HG02943 (cell line): Measurements from ENCODE around the gene ATXN1.
"Not testable (repeated sequence)": the region's sequence is repeated elsewhere in the genome, so short reads cannot be mapped to it uniquely, and the experiment has no call there.

ENCODE experiments used
- ATAC-seq: cut with Tn5 transposase; IDR thresholded peaks from one replicate; pipeline ENCODE4 v1.9.1; 2021; ENCODE audit warnings: mild to moderate bottlenecking, low read depth, moderate library complexity; ENCODE audit not compliant: unreplicated experiment

ATXN1 gene

DNA sequence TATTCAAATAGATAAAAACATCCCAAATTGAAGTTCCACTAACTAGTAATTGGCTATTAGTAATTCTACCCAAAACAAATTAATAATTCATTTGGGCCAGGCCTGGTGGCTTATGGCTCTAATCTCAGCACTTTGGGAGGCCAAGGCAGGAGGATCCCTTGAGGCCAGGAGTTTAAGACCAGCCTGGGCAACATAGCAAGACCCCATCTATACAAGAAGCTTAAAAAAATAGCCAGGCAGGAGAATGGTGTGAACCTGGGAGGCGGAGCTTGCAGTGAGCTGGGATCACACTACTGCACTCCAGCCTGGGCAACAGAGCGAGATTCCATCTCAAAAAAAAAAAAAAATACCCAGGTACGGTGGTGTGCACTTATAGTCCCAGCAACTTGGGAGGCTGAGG is 379.3 kb downstream of the ATXN1 start:
- not testable (repeated sequence) for ATAC-seq

DNA sequence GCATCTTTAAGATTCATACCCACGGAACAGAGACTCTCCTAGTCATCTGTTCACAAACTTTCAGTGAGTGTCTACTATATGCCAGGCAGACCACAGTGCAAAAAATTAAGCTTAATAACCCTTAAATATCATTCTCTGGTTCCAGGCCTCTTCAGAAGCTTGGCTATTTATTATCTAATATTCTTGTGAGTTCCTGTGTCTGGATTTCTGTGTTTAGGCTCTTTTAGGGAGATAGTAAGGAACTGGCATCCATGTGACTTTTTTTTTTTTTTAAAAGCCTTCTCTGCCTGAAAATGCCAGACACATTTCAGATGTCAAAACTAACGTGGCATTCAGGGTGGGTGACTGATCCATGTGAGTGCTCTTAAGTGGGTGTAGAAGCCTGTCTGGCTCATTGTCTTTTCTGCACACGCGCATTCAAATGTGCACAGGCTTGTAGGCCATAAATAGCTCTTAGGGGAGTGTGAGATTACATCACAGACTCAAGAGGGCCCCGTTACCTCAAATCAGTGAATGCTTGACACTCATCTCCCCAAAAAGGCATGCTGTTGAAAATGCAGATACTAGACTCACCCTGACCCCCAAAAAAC is 380.9 kb downstream of the ATXN1 start:
- no peak for ATAC-seq

DNA sequence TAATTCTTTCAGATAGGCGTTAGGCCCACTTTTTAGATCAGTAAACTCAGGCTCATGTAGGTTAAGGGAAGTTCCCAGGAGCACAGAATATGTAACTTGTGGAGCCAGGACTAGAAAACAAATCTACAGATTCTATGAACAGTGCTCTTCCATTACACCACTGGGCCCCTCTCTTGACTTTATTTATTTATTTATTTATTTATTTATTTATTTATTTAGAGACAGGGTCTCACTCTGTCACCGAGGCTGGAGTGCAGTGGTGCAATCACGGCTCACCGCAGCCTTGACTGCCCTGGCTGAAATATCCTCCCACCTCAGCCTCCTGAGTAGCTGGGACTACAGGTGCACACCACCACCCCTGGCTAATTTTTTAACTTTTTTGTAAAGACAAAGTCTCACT is 382.9 kb downstream of the ATXN1 start:
- ATAC-seq, result not testable (repeated sequence)

DNA sequence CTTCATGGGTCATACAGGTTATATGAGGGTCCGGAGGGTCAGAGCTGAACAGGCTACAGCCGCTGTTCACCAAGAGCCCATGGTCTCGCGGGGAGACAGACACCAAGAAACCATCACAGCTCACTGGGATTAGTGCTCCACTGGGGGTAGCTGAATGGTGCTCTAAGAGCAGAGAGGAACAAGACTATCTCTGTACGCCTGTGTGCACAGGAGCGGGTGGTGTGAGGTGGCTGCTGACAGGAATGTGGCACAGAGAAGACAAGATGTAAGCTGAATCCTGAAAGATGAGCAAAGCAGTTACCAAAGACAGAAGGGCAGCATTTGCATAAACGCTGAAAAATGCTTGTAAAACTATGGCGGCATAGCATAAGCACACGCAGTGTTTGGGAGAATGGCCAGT is 383.8 kb downstream of the ATXN1 start:
- ATAC-seq, result no peak

DNA sequence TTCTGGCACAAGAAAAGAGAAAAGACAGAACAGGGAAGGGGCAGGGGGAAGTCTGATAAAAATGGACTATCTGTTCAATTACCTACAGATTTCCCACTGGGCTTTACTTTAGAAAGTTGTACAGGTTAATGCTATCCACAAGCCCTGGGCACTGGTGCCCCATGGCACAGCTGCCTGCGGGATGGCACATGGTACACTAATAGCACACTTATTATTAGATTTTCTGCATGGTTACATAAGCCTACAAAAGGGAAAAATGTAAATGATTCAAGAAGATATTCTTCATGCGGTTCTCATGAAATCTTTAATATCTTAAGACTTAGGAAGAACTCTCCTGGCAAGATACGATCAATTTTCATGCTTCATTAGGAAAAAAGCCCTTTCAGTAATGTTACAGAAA is 385.4 kb downstream of the ATXN1 start:
- no peak for ATAC-seq

DNA sequence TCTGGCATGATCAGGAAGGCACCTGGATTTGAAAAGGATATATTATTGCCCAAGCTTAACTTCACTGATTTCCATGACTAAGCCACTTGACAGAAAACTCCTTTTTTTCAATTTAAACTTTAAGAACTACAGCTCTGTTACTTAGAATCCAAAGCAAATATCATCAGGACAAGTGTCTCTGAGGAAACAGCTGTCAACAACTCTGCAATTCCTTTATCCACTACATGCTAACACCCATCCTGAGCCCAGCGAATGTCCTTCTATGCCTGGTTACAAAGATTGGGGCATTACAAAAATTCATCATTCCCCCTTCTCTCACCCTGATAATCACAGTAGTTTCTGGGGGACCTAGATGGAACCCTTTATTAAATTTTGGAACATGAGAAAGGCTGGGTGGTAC is 386.1 kb downstream of the ATXN1 start:
- ATAC-seq, result no peak

DNA sequence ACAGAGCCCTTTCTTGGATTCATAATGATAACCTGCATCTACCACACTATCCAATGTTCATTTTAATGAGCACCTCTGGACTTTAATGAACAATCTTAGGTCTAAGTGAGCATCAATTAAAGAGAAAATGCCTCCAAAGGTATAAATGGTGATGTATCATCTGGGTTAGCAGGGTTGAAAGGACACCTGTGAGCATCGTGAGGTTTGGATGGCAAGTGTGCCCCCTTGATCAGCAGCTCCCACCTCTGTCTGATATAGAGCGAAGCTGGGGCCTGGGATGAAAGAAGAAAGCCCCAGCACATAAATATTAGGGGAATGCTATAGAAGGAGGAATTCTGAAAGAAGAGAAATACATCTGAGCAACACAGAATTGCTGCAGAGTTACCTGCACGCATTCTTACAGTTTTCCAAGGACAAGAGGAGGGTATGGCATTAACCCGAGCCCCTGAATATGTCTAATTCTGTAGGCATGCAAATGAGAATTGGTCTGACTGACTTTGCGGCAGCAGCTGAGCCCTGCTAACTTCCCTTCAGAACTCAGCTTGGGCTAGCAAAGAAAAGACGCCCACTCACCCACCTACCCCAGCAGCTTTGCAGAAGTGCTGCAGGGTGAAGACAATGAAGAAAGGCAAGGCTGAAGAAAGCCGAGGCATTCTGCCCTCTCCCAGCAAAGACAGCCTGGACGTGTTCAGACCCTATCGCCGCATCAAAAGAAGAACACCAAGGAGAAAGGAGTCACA is 386.6 kb downstream of the ATXN1 start:
- no peak for ATAC-seq

DNA sequence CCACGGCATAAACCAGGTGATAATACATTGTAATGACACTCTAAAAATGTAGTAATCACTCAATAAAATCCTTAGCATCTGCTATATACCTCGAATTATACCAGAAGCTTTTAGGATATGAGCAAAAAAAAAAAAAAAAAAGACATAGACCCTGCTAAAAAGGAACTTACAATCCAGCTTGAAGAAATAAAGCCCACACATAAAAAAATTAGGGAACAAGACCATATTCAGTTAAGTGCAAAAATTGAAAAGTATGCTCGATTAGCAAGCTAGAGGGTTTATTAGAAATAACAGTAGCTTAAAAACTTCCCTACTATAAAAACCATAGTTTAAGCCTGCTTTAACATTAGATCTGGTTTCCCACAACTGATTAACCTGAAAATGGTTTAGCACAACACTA is 387.2 kb downstream of the ATXN1 start:
- ATAC-seq, result no peak

DNA sequence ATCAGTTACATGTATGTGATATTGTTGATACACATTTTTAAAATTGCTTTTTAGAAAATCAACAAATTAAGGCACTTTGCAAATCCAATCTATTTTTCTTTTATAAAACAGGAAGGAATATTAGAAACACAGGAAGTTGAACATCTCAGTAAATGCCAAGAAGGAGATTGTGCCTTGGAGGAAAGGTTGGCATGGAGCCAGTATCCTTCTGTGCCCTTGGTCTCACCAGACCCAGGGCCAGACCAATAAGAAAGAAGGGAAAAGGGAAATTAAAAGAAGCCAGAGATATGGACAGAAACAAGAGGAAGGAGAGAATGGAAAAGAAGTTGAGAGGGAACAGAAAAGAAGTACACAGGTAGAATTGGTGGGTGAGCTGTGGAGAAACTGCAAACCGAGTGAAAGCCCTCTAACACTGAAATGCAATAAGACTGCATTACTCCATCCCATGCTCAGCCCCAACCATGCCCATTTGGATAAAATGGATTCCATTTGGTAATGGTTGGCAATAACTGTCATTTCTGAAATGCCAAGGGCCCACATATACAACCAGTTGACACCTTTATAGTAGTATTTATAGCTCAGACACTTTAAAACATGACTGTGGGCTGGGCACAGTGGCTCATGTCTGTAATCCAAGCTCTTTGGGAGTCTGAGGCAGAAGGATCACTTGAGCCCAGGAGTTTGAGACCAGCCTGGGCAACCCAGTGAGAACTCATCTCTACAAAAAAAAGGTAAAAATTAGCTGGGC is 389.1 kb downstream of the ATXN1 start:
- no peak for ATAC-seq

DNA sequence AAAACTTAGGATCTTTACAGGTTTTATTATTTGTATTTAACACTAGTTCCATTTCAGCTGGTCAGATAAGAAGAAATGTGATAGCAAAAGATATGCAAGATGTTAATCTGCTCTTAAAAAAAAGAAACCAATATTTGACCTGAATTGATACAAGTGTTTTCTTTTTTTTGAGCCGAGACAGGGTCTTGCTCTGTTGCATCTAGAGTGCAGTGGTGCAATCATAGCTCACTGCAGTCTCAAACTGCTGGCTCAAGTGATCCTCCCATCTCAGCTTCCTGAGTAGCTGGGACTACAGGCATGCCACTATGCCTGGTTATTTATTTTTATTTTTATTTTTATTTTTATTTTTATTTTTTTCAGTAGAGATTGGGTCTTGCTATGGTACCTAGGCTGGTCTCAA is 389.9 kb downstream of the ATXN1 start:
- ATAC-seq, result no peak

DNA sequence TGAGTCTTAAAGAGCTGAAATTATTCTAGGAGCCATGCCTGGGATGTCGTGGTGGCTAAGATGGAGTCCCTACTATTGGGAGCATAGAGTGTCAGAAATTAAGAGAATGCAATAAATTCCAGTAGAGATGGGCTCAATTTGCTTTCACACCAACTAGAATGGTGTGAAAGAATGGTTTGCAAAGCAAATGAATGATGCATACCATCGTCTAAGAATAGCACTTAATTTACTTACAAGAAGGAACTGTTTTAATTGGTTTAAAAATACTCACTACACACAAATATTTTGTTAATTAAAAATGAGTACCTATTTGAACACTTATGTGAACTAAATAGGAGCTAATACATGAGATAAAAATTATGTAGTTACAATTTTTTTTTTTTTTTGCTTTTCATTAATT is 390.3 kb downstream of the ATXN1 start:
- ATAC-seq, result no peak

DNA sequence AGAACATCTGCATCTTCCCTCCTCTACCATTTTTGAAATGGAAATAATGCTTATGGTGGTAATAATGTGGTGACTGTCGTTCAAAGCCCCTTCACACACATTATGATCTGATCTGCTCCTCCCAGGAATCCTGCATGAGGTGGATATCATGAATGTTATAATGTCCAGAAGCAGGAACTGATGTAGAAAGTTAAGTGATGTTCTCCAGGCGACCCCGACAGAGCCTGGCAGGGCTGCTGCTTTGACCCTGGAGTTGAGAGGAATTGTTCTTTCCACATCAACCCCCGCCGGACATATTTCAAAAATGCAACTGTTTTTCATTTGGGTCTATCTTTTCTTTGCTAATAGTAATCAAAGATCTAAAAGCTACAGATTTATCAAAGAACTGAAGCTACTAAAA is 391.3 kb downstream of the ATXN1 start:
- ATAC-seq, result no peak

DNA sequence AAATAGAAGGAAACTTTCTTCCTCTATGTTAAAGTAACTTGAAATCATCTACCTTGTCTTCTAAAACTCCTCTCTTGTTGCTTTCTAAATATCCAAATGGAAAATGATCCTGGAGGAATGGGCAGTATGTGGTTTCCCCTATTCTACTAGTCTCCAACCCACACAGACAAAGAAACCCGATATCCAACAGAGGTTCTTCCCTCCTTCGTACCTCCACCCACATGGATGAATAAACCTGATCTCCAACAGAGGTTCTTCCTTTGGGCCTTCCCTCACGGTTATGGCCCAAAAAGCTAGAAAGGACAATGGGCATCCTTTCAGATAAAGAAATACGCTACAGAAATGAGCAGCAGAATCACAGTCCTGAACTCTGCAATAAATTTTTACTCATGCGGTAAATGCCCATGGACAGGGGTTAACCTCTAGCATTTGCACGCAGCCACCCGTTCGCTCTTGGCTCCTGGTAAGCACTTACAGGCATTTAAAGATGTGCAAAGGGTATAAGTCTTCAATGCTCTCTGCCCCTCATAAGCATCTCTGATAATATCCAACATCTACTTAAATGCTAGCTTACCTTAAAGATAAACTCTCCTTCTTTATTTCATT is 392.0 kb downstream of the ATXN1 start:
- no peak for ATAC-seq

DNA sequence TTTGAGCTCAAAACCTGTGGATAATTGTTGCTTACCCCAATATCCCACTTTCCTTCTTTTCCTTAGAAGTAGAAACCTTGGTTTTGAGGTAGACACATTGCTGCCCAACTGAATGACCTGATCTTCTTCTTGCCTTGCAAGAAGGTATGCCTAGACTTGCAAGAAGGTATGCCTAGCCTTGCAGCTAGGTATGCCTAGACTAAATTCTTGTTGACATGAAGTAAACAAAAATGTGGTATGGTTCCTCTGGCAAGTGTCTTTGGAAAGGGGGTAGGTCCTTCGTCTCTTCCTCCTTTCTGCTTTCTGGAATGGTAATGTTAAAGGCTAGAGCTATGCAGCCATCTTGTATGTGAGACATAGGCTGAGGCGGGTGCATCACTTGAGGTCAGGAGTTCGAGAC is 393.7 kb downstream of the ATXN1 start:
- ATAC-seq, result no peak

DNA sequence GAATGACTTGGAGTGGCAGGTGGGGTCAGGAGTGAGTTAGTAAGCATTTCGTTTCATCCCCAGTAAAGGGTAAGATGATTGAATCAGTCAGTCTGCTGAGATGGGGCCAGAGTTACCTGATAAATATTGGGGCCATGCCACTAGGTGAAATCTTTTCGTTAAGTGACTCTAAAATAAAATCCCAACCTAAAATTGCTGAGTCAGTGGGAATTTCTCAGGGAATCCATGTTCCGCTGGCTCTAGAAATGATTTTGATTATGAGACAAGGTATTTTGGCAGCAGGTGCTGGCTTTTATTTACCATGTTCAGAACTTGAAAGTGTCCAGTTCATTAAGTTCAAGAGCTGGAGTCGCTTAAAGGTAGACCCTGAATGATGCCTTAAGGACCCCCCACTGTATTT is 397.5 kb downstream of the ATXN1 start:
- no peak for ATAC-seq

DNA sequence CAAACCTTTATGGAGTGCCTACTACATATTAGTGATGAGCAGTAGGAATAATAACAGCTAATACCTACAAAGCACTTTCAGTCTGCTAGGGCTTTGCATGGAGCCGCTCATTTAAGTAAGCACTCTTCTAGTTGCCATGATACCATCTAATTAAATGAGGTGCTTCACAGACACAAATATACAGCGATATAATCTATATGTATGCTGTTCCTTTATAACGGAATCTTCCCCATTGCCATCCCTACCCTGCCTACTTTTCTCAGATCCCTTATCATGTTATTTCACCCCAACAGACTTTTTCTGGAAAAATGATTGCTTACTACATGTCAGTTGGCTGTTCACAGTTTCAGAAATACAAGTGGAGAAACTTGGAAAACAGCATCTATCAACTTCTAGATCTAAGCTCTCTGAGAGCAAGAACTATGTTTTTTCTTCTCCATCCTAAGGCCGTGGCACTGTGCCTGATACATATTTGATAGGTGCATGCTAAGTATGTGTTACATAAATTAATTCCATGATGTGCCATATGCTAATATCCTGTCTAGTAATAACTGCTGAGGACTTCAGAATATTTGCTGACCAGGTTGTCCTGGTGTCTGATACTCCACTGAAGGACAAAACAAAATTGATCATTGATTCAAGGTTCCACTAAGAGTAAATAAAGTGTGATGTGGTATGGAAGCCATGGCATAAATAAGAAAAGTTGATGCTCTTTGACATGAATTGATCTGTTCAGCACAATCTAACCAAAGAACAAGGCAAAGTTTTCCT is 398.3 kb downstream of the ATXN1 start:
- no peak for ATAC-seq

DNA sequence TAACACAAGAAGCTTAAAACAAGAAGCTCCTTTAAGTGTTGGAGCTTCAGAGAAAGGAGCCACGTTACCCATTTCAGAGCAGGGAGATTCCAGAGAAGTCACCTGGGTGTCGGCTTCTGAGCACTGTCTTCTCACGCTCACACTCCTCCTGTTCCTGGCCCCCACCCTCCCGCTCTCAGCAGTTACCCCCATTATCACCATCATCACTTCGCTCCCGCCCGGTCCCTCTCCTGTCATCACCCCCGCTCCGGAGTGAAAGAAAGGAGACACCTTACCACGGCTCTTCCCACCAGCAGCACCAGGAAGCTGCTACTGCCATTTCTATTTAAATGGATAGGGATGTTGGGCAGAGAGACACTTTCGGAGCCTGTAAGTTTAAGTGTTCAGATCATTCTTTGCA is 399.0 kb downstream of the ATXN1 start:
- ATAC-seq, result no peak

DNA sequence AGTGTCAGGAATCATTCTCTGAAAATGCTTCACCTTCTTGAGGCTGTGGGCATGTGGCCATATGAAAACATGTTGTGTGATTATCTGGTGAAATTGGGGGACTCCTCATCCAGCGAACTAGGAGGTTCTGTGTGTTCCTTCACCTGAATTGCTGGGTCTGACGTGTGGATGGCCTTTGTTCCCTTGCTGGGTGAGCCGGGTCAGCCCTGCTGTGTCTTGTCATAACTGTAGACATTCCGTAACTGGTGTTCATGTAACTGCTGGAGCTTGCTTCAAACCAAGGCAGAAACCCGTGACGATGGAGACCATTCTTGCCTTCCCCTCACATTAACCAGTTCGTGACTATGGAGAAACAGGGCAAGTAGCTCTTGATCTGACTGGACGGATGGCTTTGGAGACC is 399.4 kb downstream of the ATXN1 start:
- ATAC-seq, result no peak

DNA sequence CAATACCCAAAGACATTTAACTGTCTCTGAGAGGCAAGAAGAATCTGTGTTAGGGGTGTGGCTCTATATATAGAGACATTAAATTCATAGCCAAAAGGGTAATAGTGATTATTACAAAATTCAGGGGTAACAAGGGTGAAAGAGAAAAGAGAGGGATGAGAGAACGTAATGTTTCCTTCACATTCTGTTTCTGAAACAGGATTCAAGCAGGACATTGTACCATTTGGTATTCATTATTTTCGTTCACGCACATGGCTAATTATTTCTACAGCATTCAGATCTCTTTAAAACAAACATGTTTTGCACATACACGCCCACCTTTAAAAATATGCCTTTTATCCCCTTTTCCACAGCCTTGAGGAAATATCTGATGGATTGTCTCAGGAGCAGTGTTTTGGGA is 400.1 kb downstream of the ATXN1 start:
- no peak for ATAC-seq

DNA sequence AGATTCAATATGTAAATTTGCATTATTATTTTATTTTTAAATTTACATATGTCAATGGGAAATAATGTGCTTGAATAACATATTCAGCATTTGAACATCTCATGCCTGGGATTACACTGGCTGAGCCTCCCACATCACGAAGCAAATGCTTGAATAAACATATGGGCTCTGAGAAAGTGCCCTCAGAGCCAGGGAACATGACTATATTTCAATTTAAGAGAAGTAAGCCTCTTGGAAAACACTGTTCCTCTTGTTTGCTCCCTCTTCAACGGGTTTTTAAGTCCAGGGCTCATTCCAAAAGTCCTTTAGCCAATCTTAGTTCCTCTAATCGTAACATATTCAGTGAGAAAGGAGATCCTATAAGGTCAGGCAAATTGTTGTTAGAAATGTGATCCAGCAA is 400.9 kb downstream of the ATXN1 start:
- ATAC-seq, result no peak

DNA sequence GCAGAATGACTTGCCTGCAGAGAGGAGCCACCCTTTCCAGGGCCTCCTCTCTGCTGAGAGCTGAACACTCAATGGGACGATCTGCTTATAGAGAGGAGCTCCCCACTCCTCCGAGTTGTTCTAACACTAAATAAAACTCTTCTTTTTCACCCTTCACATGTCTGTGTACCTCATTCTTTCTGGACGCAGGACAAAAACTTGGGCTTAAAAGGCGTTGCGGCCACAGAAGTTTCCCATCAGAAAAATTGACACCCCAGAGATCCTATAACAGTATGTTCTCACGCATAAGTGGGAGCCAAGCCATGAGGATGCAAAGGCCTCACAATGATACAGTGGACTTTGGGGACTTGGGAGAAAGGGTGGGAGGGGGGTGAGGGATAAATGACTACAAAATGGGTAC is 401.7 kb downstream of the ATXN1 start:
- ATAC-seq, result no peak
